Right kidney (tissue), 1 donor: Measurements from ENCODE around the gene GOSR2.
"Not testable (repeated sequence)": the region's sequence is repeated elsewhere in the genome, so short reads cannot be mapped to it uniquely, and the experiment has no call there.

Source experiments
- DNase-seq: peaks from one replicate; pipeline ENCODE4 v3.0.0-alpha.2; 2016

GOSR2 gene

DNA sequence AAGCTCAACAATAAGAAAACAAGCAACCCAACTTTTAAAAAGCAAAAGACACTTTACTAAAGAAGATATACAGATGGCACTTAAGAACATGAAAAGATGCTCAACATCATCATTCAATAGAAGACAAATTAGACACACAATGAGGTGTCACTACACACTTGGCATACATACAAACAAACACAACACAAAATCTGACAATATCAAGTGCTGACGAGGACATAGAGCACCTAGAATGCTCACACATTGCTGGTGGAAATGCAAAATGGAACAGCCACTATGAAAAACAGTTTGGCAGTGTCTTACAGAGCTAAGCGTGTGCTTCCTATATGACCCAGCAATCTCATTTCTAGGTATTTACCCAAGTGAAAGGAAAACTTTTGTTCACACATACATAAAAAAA, 37.2 kb downstream of the GOSR2 start:
- no peak for DNase-seq

DNA sequence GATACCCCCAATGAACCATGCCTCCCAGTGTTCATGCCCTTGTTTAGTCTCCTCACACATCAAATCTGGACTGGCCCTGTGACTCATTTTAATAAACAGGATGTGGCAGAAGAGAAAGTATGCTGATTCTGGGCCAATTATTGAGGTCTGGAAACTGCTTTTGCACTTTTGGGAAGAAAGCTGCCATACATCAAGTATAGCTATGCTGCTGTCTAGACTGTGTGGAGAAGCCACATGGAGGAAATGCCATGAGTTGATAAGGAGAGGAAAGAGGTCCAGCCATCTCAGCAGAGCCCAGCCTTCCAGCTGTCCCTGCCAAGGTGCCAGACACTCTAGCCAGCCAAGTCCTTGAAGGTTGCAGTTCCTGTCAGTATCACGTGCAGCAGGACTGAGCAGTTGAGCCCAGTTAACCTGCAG, 39.4 kb downstream of the GOSR2 start:
- no peak for DNase-seq

GRCh38 chr17:46963571-46963970, 40.6 kb downstream of the GOSR2 start:
- DNase-seq: no peak

GRCh38 chr17:46964315-46965265, 41.6 kb downstream of the GOSR2 start:
- DNase-seq: no peak

DNA sequence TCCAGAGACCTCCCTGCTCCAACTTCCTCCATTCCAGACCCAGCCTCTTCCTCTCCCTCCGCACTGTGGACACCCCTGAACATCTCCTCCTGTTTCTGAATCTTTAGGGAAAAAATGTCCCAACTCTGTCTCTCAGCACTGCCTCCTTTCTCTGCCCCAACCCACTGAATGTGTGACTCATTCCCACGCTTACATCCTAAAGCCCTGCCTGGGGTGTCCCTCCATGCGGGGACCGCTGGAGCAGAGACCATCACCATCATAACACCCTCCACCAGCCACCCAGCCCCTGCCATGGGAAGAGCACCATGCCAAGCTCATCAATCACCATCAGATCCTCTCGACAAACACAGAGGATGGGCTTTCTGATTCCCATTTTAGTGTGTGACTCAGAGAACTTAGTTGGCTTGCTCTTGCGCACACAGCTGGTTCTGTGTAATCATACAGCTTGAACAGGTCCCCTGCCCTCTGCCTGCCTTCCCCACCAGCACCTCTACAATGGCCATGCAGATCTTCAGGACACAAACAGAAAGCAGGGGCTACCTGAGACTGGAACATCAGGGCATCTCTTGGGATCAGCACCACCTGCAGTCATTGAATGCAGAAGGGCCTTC, 45.4 kb downstream of the GOSR2 start:
- no peak for DNase-seq

DNA sequence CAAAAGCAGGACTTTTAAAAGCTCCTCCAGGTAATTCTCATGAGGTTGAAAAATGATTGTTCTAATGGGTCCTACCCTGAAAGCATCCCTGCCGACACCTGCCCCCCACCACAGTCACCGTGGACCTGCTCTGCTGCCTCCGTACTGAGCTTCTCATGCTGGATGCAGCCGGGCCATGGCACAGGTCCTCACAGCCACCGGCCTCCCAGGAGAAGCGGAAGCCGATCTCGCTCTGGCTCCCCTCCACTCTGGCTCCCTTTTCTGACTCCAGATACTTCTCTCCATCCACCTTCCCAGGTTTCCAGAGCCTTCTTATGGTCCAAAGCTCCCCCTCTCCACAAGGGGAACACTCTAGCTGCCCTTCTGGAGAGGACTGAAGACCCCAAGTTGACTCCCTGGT, 45.9 kb downstream of the GOSR2 start:
- DNase-seq: no peak

GRCh38 chr17:46971647-46972300, 48.8 kb downstream of the GOSR2 start:
- no peak for DNase-seq

- DNase-seq: no peak
Observed at GRCh38 chr17:46972346-46972745, 49.4 kb downstream of the GOSR2 start.

GRCh38 chr17:46974086-46974485, 51.1 kb downstream of the GOSR2 start:
- no peak for DNase-seq

GRCh38 chr17:46975287-46975686, 52.3 kb downstream of the GOSR2 start:
- no peak for DNase-seq

- peak; percentile 10 for DNase-seq
Observed at GRCh38 chr17:46976626-46977270, 53.8 kb downstream of the GOSR2 start.

- peak; percentile 19 for DNase-seq
Observed at GRCh38 chr17:46977348-46977747, 54.4 kb downstream of the GOSR2 start.

DNA sequence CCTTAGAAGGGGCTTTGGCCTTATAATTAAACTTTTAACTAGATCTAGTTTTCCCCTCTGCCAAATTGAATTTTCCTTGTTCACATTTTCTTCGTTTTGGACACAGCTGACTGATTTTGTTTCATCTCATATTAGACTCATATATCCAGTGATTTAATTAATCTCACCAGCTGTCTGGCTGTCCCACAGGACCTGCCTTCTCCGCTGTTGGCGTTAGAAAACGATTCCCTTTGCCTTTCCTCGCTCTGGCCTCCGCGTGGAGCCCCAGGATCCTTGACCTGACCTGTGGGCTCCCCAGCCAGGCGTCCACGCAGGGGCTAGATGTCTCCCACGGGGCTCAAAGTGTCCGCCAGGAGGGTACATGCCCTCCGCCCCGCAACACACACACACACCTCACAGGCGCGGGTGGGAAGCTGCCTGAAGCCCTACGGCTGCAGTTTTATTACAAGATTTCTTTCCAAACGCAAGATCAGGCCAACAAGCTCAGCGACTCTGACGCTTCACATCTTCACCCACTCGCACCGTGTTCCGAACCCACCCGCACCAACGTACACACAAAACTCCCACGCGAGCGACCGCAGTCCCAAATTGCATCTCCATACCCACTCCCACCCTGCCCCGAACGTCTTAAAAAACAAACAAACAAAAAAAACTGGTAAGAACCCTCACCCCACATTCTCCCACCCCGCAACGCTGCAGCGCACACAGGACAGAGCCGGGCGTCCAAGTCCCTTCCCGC, 55.0 kb downstream of the GOSR2 start:
- DNase-seq: peak; percentile 19

- DNase-seq: peak; percentile 68
Observed at GRCh38 chr17:46978489-46979146, 55.7 kb downstream of the GOSR2 start.

DNA sequence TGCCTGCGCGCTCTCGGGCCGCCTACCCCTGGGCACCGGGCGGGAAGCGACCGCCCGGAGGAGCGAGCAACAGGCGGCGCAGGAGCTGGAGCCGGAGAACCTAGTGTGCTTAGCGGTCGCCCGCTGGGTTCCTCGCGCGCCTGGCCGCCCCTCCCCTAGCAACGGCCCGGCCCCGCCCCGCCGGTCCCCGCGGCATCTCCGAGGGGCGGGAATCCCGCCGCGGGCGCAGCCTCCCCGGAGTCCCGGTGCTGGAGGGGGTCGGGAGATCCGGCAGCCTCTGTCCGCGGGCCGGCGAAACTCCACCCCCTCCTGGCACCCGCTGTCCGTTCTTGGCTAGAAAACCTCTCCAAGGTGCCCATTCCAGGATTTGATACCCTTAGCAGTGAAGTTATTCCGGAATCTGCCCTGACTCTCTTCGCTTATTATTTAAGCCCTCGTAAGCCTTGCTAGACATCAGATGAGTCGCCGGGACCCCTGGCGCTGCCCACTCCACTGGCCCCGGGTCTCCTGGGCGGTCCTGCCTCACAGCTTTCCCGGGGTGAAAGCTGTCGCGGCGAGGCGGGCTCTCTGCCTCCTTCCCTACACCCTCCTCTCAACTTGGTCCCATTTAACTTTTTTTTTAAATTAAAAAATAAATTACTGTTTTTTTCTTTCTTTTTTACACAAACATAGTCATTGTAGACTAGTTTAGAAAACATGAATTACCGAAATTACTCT, 56.3 kb downstream of the GOSR2 start, which contains the start of gene RPRML:
TSS of gene RPRML (minus strand) at position 107 of the 717 bp plus-strand sequence. CDS start 246 bp downstream, outside the sequence.
- no peak for DNase-seq

DNA sequence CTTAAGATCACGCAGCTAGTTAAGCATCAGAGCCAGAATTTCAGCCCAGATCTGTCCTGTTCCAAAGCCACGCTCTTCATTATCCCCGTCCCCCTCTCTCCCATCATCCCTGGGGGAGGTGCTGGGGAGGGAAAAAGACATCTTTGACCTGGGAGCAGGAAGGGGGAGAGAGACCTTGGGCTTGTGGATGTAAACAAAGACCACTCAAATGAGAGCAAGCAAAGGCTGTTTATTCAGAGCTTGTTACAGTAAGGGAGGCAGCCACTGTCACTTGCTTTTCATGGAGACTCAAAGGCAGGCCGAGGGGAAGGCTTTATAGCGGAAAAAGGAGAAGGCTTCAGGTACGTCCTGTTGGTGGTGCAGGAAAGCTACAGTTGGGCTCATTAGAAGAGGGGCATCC, 59.6 kb downstream of the GOSR2 start:
- no peak for DNase-seq

GRCh38 chr17:46983782-46984181, 60.8 kb downstream of the GOSR2 start:
- no peak for DNase-seq

- no peak for DNase-seq
Observed at GRCh38 chr17:46984341-46984740, 61.4 kb downstream of the GOSR2 start.

GRCh38 chr17:46984892-46985291, 61.9 kb downstream of the GOSR2 start:
- DNase-seq: no peak

- DNase-seq: no peak
Observed at GRCh38 chr17:46986366-46986765, 63.4 kb downstream of the GOSR2 start.

- not testable (repeated sequence) for DNase-seq
Observed at GRCh38 chr17:46987927-46988326, 65.0 kb downstream of the GOSR2 start.
